ENCODE measurements around the gene CCDC116. TPM values are rescaled to one million over a fixed set of nuclear protein-coding genes. Genes with fewer than 3 reads are reported as not detected.
A peak's percentile ranks its signal among the peaks of the same experiment; 100 is the strongest.

The CCDC116 gene
- total RNA-seq, 4 donors from 2014 or later, result 0.16 to 1.3 (median 0.20) TPM

- 10 to 24% methylated on average over 7 to 17 of the region's 17 CpGs for WGBS, 2 donors (ENCODE audit: low coverage in 1 of 2)
- Histone ChIP-seq H3K36me3 (no peaks in the 10 kb centered on the region), H3K4me1 (peaks cover 0 to 23% (median 3%) of the 10 kb centered on the region in 3 donors), H3K4me3 (peak overlapping the region in 1 of 2 donors; percentile 51), H3K27ac (peak overlapping the region in 1 of 4 donors; percentile 17), H3K27me3 (peaks cover 80% of the 10 kb centered on the region), H3K9me3 (no peaks in the 10 kb centered on the region)
- no peak for ATAC-seq
- TF ChIP-seq POLR2AphosphoS5 (IDR thresholded peaks at IDR 0.05) (no peak), EP300 (IDR thresholded peaks at IDR 0.05) (no peak), POLR2A (IDR thresholded peaks at IDR 0.05) (no peak), CTCF (IDR thresholded peaks at IDR 0.05) (no peak)
Measured at GRCh38 chr22:21657020-21657359, 24.4 kb downstream of the CCDC116 start.

- Histone ChIP-seq H3K9me3 (no peaks in the 10 kb centered on the region), H3K36me3 (no peaks in the 10 kb centered on the region), H3K4me3 (peak overlapping the region; percentile 25 to 51), H3K27ac (peak overlapping the region in 1 of 4 donors; percentile 17), H3K27me3 (peaks cover 79% of the 10 kb centered on the region), H3K4me1 (peaks cover 0 to 18% (median under 1%) of the 10 kb centered on the region in 3 donors)
- TF ChIP-seq POLR2AphosphoS5 (IDR thresholded peaks at IDR 0.05) (no peak), EP300 (IDR thresholded peaks at IDR 0.05) (no peak), POLR2A (IDR thresholded peaks at IDR 0.05) (peak; percentile 13 to 15), CTCF (IDR thresholded peaks at IDR 0.05) (no peak)
- ATAC-seq, result peak; percentile 75
- WGBS, 2 donors (ENCODE audit: low coverage in 1 of 2), result 1% methylated on average over 13 of the region's 79 CpGs; no CpG with 5 or more reads in 1 of the 2 donors
Measured at GRCh38 chr22:21657360-21658032, 24.9 kb downstream of the CCDC116 start.

- TF ChIP-seq CTCF (IDR thresholded peaks at IDR 0.05), result no peak
- no peak for TF ChIP-seq POLR2AphosphoS5 (IDR thresholded peaks at IDR 0.05)
- WGBS, 2 donors (ENCODE audit: low coverage in 1 of 2), result 66 to 100% methylated on average over 1 to 7 of the region's 7 CpGs
- ATAC-seq, result no peak
- Histone ChIP-seq H3K27me3 (peaks cover 57% of the 10 kb centered on the region), H3K27ac (no peak overlapping the region), H3K9me3 (no peaks in the 10 kb centered on the region), H3K4me1 (peaks cover 0 to 14% (median 0%) of the 10 kb centered on the region in 3 donors), H3K36me3 (no peaks in the 10 kb centered on the region), H3K4me3 (no peak overlapping the region)
Measured at GRCh38 chr22:21659864-21660525, 27.4 kb downstream of the CCDC116 start.

GRCh38 chr22:21660904-21661303, 28.3 kb downstream of the CCDC116 start:
- ATAC-seq, result no peak
- TF ChIP-seq EP300 (IDR thresholded peaks at IDR 0.05) (no peak), POLR2A (IDR thresholded peaks at IDR 0.05) (no peak), CTCF (IDR thresholded peaks at IDR 0.05) (no peak), POLR2AphosphoS5 (IDR thresholded peaks at IDR 0.05) (no peak)
- Histone ChIP-seq H3K4me1 (peaks cover 0 to 20% (median 0%) of the 10 kb centered on the region in 3 donors), H3K27ac (no peak overlapping the region), H3K4me3 (no peak overlapping the region), H3K9me3 (no peaks in the 10 kb centered on the region), H3K36me3 (no peaks in the 10 kb centered on the region), H3K27me3 (peaks cover 48% of the 10 kb centered on the region)
- WGBS, 2 donors (ENCODE audit: low coverage in 1 of 2), result 75 to 87% methylated on average over 2 to 5 of the region's 7 CpGs

DNA sequence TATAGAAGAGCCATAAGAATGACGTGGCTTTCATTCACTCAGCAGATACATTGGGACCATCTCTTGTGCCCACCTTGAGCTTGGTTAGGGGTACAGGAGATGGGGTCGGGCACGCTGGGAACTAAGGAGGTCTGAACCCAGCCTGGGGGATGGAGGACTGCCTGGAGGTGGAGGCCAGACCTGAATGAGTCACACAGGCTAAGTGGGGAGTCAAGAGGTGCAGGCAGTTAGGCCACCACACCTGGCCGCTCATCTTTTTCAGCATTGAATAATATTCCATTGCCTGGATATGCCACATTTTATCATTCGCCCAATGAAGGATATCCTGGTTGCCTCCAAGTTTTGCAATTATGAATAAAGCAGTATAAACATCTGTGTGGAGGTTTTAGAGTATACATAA, 29.4 kb downstream of the CCDC116 start:
- H3K9me3 ChIP-seq, result no peaks in the 10 kb centered on the region

More for the DNA sequence above, 29.4 kb downstream of the CCDC116 start:
- Histone ChIP-seq H3K27me3 (peaks cover 38% of the 10 kb centered on the region), H3K4me3 (no peak overlapping the region), H3K27ac (no peak overlapping the region), H3K36me3 (no peaks in the 10 kb centered on the region), H3K4me1 (peaks cover 0 to 26% (median 0%) of the 10 kb centered on the region in 3 donors)
- 89 to 100% methylated on average over 1 to 3 of the region's 5 CpGs for WGBS, 2 donors (ENCODE audit: low coverage in 1 of 2)
- TF ChIP-seq EP300 (IDR thresholded peaks at IDR 0.05), result no peak
- TF ChIP-seq POLR2AphosphoS5 (IDR thresholded peaks at IDR 0.05), result no peak
- TF ChIP-seq CTCF (IDR thresholded peaks at IDR 0.05), result no peak
- TF ChIP-seq POLR2A (IDR thresholded peaks at IDR 0.05), result no peak
- ATAC-seq, result no peak
